HCT116 (cell line): ENCODE data around the gene MIPEP. TPM values are rescaled to one million over a fixed set of nuclear protein-coding genes. Genes with fewer than 3 reads are reported as not detected.

Experiments
- ATAC-seq: fragments of 200-7000 bp; cut with Tn5 transposase; 2 replicates; pipeline ENCODE4 v1.9.1; 2020; ENCODE audit warnings: mild to moderate bottlenecking, moderate library complexity
- BruUV-seq: library from RNA; stranded (reverse); fragments of 400-500 nt; replicated peaks from 2 replicates; lab custom pipeline; 2021; lab: Mats Ljungman, UMichigan
- CTCF ChIA-PET: fragments of 300-600 bp; sonication (Branson Sonifier 250); formaldehyde crosslinking; loops from one replicate; lab custom pipeline; 2021; ENCODE audit warnings: antibody characterized with exemption; lab: Charles Lee
- POLR2A ChIA-PET: fragments of 300-600, 350-600 bp; sonication (Branson Sonifier 250); formaldehyde crosslinking; loops from one replicate; lab custom pipeline; 2021; ENCODE audit warnings: antibody characterized with exemption; lab: Charles Lee
- RAD21 ChIA-PET, 2 experiments: fragments of 300-600 bp; sonication (Branson Sonifier 250); formaldehyde crosslinking; loops; one replicate each; lab custom pipeline; 2023; ENCODE audit warnings: low total read pairs in 2 of 2; ENCODE audit not compliant: uncharacterized antibody in 2 of 2, unreplicated experiment in 2 of 2, low non-redundant PET in 1 of 2; lab: Charles Lee
- DNase-seq: peaks from one replicate; pipeline ENCODE4 v3.0.0-alpha.2; 2010; ENCODE audit warnings: low read depth, low spot score
- H2AFZ ChIP-seq: fragments of 200-600 bp; shearing (Covaris generic), sonication (generic); 2 replicates; pipeline ENCODE4 v1.6.1; 2017; ENCODE audit warnings: low read depth, mixed run types, mixed read lengths, antibody characterized with exemption, low read length; ENCODE audit not compliant: poor library complexity, severe bottlenecking
- H3K27ac ChIP-seq: 2 replicates; pipeline ENCODE4 v1.5.1; 2012; ENCODE audit warnings: low read depth, low read length
- H3K27me3 ChIP-seq: fragments of 200-600 bp; sonication (generic); 2 replicates; pipeline ENCODE4 v1.6.1; 2016; ENCODE audit warnings: mixed run types, low read length, mixed read lengths; ENCODE audit not compliant: insufficient read depth
- H3K36me3 ChIP-seq, 2 experiments: fragments of 200-500 bp in 1 of 2; fragments of 200-600 bp in 1 of 2; sonication (Bioruptor generic) in 1 of 2; sonication (generic) in 1 of 2; 2 replicates each; pipeline versions ENCODE4 v1.5.1 to v1.6.1; 2014 to 2016; ENCODE audit warnings: low read length in 2 of 2, inconsistent platforms in 1 of 2, mixed read lengths in 1 of 2, mixed run types in 1 of 2; ENCODE audit not compliant: insufficient read depth in 2 of 2, control insufficient read depth in 1 of 2
- H3K4me1 ChIP-seq, 2 experiments: fragments of 200-600 bp in 1 of 2; sonication (generic) in 1 of 2; 2 replicates each; pipeline versions ENCODE4 v1.5.1 to v1.6.1; 2012 to 2017; ENCODE audit warnings: low read length in 2 of 2, inconsistent platforms in 1 of 2, mild to moderate bottlenecking in 1 of 2, mixed read lengths in 1 of 2, mixed run types in 1 of 2, moderate library complexity in 1 of 2; ENCODE audit not compliant: insufficient read depth in 2 of 2, control insufficient read depth in 1 of 2
- H3K4me2 ChIP-seq: fragments of 200-600 bp; sonication (generic); 2 replicates; pipeline ENCODE4 v1.6.1; 2017; ENCODE audit warnings: mixed run types, low read length, mixed read lengths
- H3K4me3 ChIP-seq, 2 experiments: fragments of 200-600 bp in 1 of 2; sonication (generic) in 1 of 2; replicated peaks in 1 of 2; 2 replicates each; pipeline ENCODE4 v1.5.1; 2011 to 2016; ENCODE audit warnings: low read length in 2 of 2, control low read depth in 1 of 2, low read depth in 1 of 2, mild to moderate bottlenecking in 1 of 2, mixed read lengths in 1 of 2, mixed run types in 1 of 2
- H3K79me2 ChIP-seq: fragments of 200-600 bp; sonication (generic); 2 replicates; pipeline ENCODE4 v1.6.1; 2017; ENCODE audit warnings: mild to moderate bottlenecking, mixed run types, low read length, moderate library complexity, mixed read lengths; ENCODE audit not compliant: insufficient read depth
- H3K9ac ChIP-seq: fragments of 200-600 bp; sonication (generic); 2 replicates; pipeline ENCODE4 v1.6.1; 2016; ENCODE audit warnings: low read length, mixed read lengths
- H3K9me2 ChIP-seq: fragments of 200-600 bp; sonication (generic), shearing (Covaris generic); 2 replicates; pipeline ENCODE4 v1.6.1; 2017; ENCODE audit warnings: mixed run types, mild to moderate bottlenecking, moderate library complexity; ENCODE audit not compliant: insufficient read depth
- H3K9me3 ChIP-seq, 2 experiments: fragments of 200-500 bp in 1 of 2; fragments of 200-600 bp in 1 of 2; sonication (Bioruptor generic) in 1 of 2; sonication (generic) in 1 of 2; 2 replicates each; pipeline ENCODE4 v1.6.1; 2014 to 2017; ENCODE audit warnings: low read length in 2 of 2, mixed read lengths in 2 of 2, inconsistent platforms in 1 of 2, low read depth in 1 of 2, mild to moderate bottlenecking in 1 of 2, mixed run types in 1 of 2, moderate library complexity in 1 of 2; ENCODE audit not compliant: control insufficient read depth in 1 of 2, insufficient read depth in 1 of 2
- H4K20me1 ChIP-seq: fragments of 200-600 bp; sonication (generic), shearing (Covaris generic); 2 replicates; pipeline ENCODE4 v1.6.1; 2017; ENCODE audit warnings: mixed run types, mild to moderate bottlenecking, moderate library complexity; ENCODE audit not compliant: insufficient read depth
- CBX3 ChIP-seq: IDR thresholded peaks from 2 replicates; pipeline ENCODE4 v1.6.1; 2012; ENCODE audit warnings: low read depth
- EZH2 ChIP-seq: fragments of 200-600 bp; sonication (generic); IDR thresholded peaks from 2 replicates; pipeline ENCODE4 v1.6.1; 2017; ENCODE audit warnings: antibody characterized with exemption, mixed run types
- EZH2phosphoT487 ChIP-seq: fragments of 200-600 bp; IDR thresholded peaks from 2 replicates; pipeline ENCODE4 v1.6.1; 2018; ENCODE audit warnings: antibody characterized with exemption, borderline replicate concordance
- FOSL1 ChIP-seq: IDR thresholded peaks from 2 replicates; pipeline ENCODE4 v1.6.1; 2012; ENCODE audit warnings: low read depth
- POLR2AphosphoS5 ChIP-seq: IDR thresholded peaks from 2 replicates; pipeline ENCODE4 v1.6.1; 2011; ENCODE audit warnings: mild to moderate bottlenecking, low read depth, low read length, moderate library complexity
- TCF7L2 ChIP-seq: IDR thresholded peaks from 2 replicates; pipeline ENCODE4 v1.7.0; 2011; ENCODE audit warnings: borderline replicate concordance, inconsistent platforms; ENCODE audit not compliant: insufficient read depth, insufficient read length; ENCODE audit errors: extremely low read depth
- ZFX ChIP-seq: fragments of 450-650 bp; IDR thresholded peaks from 2 replicates; pipeline ENCODE4 v1.6.1; 2017
- intact Hi-C: fragments of 100-400 bp; cut with micrococcal nuclease; formaldehyde crosslinking; loops from 2 replicates; pipeline ENCODE4 v1.10.0; 2022
- total RNA-seq: library from RNA; stranded (reverse); gene quantifications from one replicate; pipeline ENCODE4 v1.2.1, GENCODE V29; 2021; ENCODE audit not compliant: unreplicated experiment
- TF ChIP-seq, protein P1 (sequence below): IDR thresholded peaks from 2 replicates; pipeline ENCODE4 v1.6.1; 2011; ENCODE audit warnings: mild to moderate bottlenecking, low read length, moderate library complexity; ENCODE audit not compliant: insufficient replicate concordance; ENCODE audit errors: extremely low read depth
- TF ChIP-seq, protein P2 (sequence below): IDR thresholded peaks from 2 replicates; pipeline ENCODE4 v1.6.1; 2012
- TF ChIP-seq, protein P3 (sequence below), 3 experiments: fragments of 200-600 bp in 1 of 3; sonication (generic) in 1 of 3; IDR thresholded peaks in 2 of 3; conservative IDR thresholded peaks in 1 of 3; 2 replicates each; pipeline ENCODE4 v1.5.1; 2012 to 2017; ENCODE audit warnings: low read depth in 2 of 3, low read length in 2 of 3, antibody characterized with exemption in 1 of 3, borderline replicate concordance in 1 of 3, control low read depth in 1 of 3, mild to moderate bottlenecking in 1 of 3, mixed read lengths in 1 of 3, mixed run types in 1 of 3, moderate library complexity in 1 of 3; ENCODE audit not compliant: insufficient read depth in 1 of 3

Gene MIPEP
- total RNA-seq, 1 experiment from 2014 or later = 33.3 TPM

DNA sequence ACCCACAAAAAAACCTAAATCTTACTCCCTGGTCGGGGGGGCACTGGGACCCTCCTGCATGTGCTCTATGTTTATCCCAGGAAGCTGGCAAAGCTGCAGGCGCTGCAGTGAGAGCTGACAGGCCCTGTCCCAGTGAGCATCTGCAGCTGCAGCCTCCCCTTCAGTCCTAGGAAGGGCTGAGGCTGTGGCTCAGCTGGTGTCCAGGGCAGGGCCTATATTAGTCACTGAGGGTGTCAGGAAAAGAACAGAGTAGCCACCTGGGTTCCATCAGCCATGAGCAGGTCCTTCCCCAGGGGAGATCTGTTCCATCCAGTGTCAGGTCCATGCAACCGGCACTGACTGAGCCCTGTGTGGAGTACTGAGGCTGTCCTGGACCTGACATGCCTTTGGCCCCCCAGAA is 198.5 kb downstream of the MIPEP start:
- no peak overlapping the region for H3K9ac ChIP-seq
- no peaks in the 10 kb centered on the region for H4K20me1 ChIP-seq
- intact Hi-C loops = no loop called here
- no peak overlapping the region for H2AFZ ChIP-seq
- no peak overlapping the region for H3K4me2 ChIP-seq
- CTCF ChIA-PET = no interaction called here
- H3K79me2 ChIP-seq = no peaks in the 10 kb centered on the region
- H3K27ac ChIP-seq = no peak overlapping the region
- no peaks in the 10 kb centered on the region for H3K9me3 ChIP-seq
- H3K4me3 ChIP-seq = no peak overlapping the region
- H3K27me3 ChIP-seq = no peaks in the 10 kb centered on the region
- H3K36me3 ChIP-seq = no peaks in the 10 kb centered on the region
- H3K4me1 ChIP-seq = no peaks in the 10 kb centered on the region
- no peak for TF ChIP-seq EZH2phosphoT487
- TF ChIP-seq CBX3 = no peak
- TF ChIP-seq TCF7L2 = no peak
- TF ChIP-seq, protein P1, sequence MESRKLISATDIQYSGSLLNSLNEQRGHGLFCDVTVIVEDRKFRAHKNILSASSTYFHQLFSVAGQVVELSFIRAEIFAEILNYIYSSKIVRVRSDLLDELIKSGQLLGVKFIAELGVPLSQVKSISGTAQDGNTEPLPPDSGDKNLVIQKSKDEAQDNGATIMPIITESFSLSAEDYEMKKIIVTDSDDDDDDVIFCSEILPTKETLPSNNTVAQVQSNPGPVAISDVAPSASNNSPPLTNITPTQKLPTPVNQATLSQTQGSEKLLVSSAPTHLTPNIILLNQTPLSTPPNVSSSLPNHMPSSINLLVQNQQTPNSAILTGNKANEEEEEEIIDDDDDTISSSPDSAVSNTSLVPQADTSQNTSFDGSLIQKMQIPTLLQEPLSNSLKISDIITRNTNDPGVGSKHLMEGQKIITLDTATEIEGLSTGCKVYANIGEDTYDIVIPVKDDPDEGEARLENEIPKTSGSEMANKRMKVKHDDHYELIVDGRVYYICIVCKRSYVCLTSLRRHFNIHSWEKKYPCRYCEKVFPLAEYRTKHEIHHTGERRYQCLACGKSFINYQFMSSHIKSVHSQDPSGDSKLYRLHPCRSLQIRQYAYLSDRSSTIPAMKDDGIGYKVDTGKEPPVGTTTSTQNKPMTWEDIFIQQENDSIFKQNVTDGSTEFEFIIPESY = no peak
- TF ChIP-seq POLR2AphosphoS5 = no peak
- no peak for TF ChIP-seq ZFX
- TF ChIP-seq FOSL1 = no peak
- no peak for TF ChIP-seq EZH2
- TF ChIP-seq, protein P2, sequence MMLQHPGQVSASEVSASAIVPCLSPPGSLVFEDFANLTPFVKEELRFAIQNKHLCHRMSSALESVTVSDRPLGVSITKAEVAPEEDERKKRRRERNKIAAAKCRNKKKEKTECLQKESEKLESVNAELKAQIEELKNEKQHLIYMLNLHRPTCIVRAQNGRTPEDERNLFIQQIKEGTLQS = no peak
- TF ChIP-seq, protein P3, sequence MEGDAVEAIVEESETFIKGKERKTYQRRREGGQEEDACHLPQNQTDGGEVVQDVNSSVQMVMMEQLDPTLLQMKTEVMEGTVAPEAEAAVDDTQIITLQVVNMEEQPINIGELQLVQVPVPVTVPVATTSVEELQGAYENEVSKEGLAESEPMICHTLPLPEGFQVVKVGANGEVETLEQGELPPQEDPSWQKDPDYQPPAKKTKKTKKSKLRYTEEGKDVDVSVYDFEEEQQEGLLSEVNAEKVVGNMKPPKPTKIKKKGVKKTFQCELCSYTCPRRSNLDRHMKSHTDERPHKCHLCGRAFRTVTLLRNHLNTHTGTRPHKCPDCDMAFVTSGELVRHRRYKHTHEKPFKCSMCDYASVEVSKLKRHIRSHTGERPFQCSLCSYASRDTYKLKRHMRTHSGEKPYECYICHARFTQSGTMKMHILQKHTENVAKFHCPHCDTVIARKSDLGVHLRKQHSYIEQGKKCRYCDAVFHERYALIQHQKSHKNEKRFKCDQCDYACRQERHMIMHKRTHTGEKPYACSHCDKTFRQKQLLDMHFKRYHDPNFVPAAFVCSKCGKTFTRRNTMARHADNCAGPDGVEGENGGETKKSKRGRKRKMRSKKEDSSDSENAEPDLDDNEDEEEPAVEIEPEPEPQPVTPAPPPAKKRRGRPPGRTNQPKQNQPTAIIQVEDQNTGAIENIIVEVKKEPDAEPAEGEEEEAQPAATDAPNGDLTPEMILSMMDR (IDR thresholded peaks at IDR 0.05 in 2 of 3, conservative IDR thresholded peaks at IDR 0.05 in 1 of 3; ENCODE audit: borderline replicate concordance in 1 of 3, insufficient read depth in 1 of 3, low read depth in 2 of 3, low read length in 2 of 3) = no peak
- POLR2A ChIA-PET = no interaction called here
- ATAC-seq (no peak), DNase-seq (no peak)
- RAD21 ChIA-PET = no interaction called here
- no peaks in the 10 kb centered on the region for H3K9me2 ChIP-seq
- BruUV-seq = no TSS peak
